NK-92 (cell line): ENCODE results near the gene SPTSSA.
"Not testable (repeated sequence)": the region's sequence is repeated elsewhere in the genome, so short reads cannot be mapped to it uniquely, and the experiment has no call there.

ENCODE experiments used
- DNase-seq: peaks from one replicate; lab custom pipeline; 2025; ENCODE audit not compliant: unreplicated experiment; lab: John Stamatoyannopoulos, UW

Gene SPTSSA

GRCh38 chr14:34428102-34428466 is 34.0 kb downstream of the SPTSSA start:
- DNase-seq: not testable (repeated sequence)

GRCh38 chr14:34426313-34427295 is 35.4 kb downstream of the SPTSSA start:
- DNase-seq: no peak

- no peak for DNase-seq
These were observed 36.8 kb downstream of the SPTSSA start for GRCh38 chr14:34425095-34425851.

GRCh38 chr14:34424488-34424887 is 37.6 kb downstream of the SPTSSA start:
- DNase-seq: no peak

GRCh38 chr14:34423445-34423844 is 38.6 kb downstream of the SPTSSA start:
- no peak for DNase-seq

GRCh38 chr14:34420547-34421150 is 41.4 kb downstream of the SPTSSA start:
- DNase-seq: no peak

- DNase-seq: no peak
These were observed 52.3 kb downstream of the SPTSSA start for GRCh38 chr14:34409721-34410120.

GRCh38 chr14:34407951-34408350 is 54.1 kb downstream of the SPTSSA start:
- no peak for DNase-seq

GRCh38 chr14:34404416-34404815 is 57.6 kb downstream of the SPTSSA start:
- no peak for DNase-seq

GRCh38 chr14:34403646-34404045 is 58.4 kb downstream of the SPTSSA start:
- DNase-seq: no peak

GRCh38 chr14:34398024-34398423 is 64.0 kb downstream of the SPTSSA start:
- no peak for DNase-seq

- no peak for DNase-seq
These were observed 74.0 kb downstream of the SPTSSA start for GRCh38 chr14:34387974-34388516.

- no peak for DNase-seq
These were observed 75.1 kb downstream of the SPTSSA start for GRCh38 chr14:34386865-34387485.

- DNase-seq: not testable (repeated sequence)
These were observed 76.2 kb downstream of the SPTSSA start for GRCh38 chr14:34385881-34386280.

- no peak for DNase-seq
These were observed 78.2 kb downstream of the SPTSSA start for GRCh38 chr14:34383839-34384238.
